Naive thymus-derived CD4-positive, alpha-beta T cell (primary cell): ENCODE data around the gene PDE6C. TPM values are rescaled to one million over a fixed set of nuclear protein-coding genes. Genes with fewer than 3 reads are reported as not detected.

Experiments used
- ATAC-seq: fragments of 150-1000 bp; cut with Tn5 transposase; 2 replicates; pipeline ENCODE4 v1.10.0; 2021; ENCODE audit warnings: mild to moderate bottlenecking, moderate library complexity
- CTCF ChIA-PET: fragments of 350-600 bp; sonication (Branson Sonifier 250); formaldehyde crosslinking; loops from one replicate; lab custom pipeline; 2021; ENCODE audit warnings: antibody characterized with exemption; lab: Charles Lee
- POLR2A ChIA-PET: fragments of 350-600 bp; sonication (Branson Sonifier 250); formaldehyde crosslinking; loops from one replicate; lab custom pipeline; 2021; ENCODE audit warnings: antibody characterized with exemption, inconsistent platforms; lab: Charles Lee
- DNase-seq, 9 donors: peaks; one replicate each; pipeline versions ENCODE4 v3.0.0 to v3.0.0-alpha.2; 2020 to 2022; ENCODE audit warnings: mixed read lengths in 1 of 9
- H3K27ac ChIP-seq: one replicate; pipeline ENCODE4 v1.7.0; 2013; ENCODE audit warnings: mild to moderate bottlenecking, low read depth, low read length, moderate library complexity
- H3K27me3 ChIP-seq, 2 donors: one replicate each; pipeline ENCODE4 v1.7.0; 2013; ENCODE audit warnings: low read length in 2 of 2, mild to moderate bottlenecking in 2 of 2, moderate library complexity in 2 of 2; ENCODE audit not compliant: control insufficient read depth in 2 of 2, insufficient read depth in 2 of 2
- H3K36me3 ChIP-seq, 3 experiments: 1 replicate in 2 of 3; 2 replicates in 1 of 3; pipeline ENCODE4 v1.7.0; 2013; ENCODE audit warnings: low read length in 3 of 3, mild to moderate bottlenecking in 3 of 3, moderate library complexity in 1 of 3; ENCODE audit not compliant: insufficient read depth in 3 of 3, control insufficient read depth in 2 of 3
- H3K4me1 ChIP-seq, 2 donors: one replicate each; pipeline ENCODE4 v1.7.0; 2013; ENCODE audit warnings: low read length in 2 of 2, mild to moderate bottlenecking in 2 of 2, moderate library complexity in 1 of 2; ENCODE audit not compliant: control insufficient read depth in 2 of 2, insufficient read depth in 2 of 2
- H3K4me3 ChIP-seq: 2 replicates; pipeline ENCODE4 v1.7.0; 2013; ENCODE audit warnings: mild to moderate bottlenecking, low read length
- H3K9me3 ChIP-seq, 3 experiments: 1 replicate in 2 of 3; 2 replicates in 1 of 3; pipeline ENCODE4 v1.7.0; 2013; ENCODE audit warnings: low read length in 3 of 3; ENCODE audit not compliant: control insufficient read depth in 2 of 3
- H3K27ac Mint-ChIP-seq, 9 donors: one replicate each; pipeline ENCODE4 v1.8.0; 2020 to 2022; ENCODE audit warnings: mixed read lengths in 9 of 9, mild to moderate bottlenecking in 8 of 9, moderate library complexity in 5 of 9, inconsistent platforms in 2 of 9
- H3K27me3 Mint-ChIP-seq, 5 donors: one replicate each; pipeline ENCODE4 v1.8.0; 2021 to 2022; ENCODE audit warnings: mixed read lengths in 5 of 5, mild to moderate bottlenecking in 1 of 5
- H3K36me3 Mint-ChIP-seq, 5 donors: one replicate each; pipeline ENCODE4 v1.8.0; 2020 to 2022; ENCODE audit warnings: mixed read lengths in 5 of 5, mild to moderate bottlenecking in 3 of 5, inconsistent platforms in 1 of 5
- H3K4me1 Mint-ChIP-seq, 7 donors: one replicate each; pipeline ENCODE4 v1.8.0; 2020 to 2022; ENCODE audit warnings: mixed read lengths in 7 of 7, mild to moderate bottlenecking in 3 of 7, inconsistent platforms in 1 of 7
- H3K4me3 Mint-ChIP-seq, 10 donors: one replicate each; pipeline ENCODE4 v1.8.0; 2020 to 2022; ENCODE audit warnings: mild to moderate bottlenecking in 10 of 10, mixed read lengths in 10 of 10, moderate library complexity in 6 of 10, inconsistent platforms in 2 of 10
- H3K9me3 Mint-ChIP-seq, 11 donors: one replicate each; pipeline ENCODE4 v1.8.0; 2020 to 2022; ENCODE audit warnings: mixed read lengths in 11 of 11, mild to moderate bottlenecking in 4 of 11, inconsistent platforms in 1 of 11, moderate library complexity in 1 of 11
- intact Hi-C, 2 donors: fragments of 100-400 bp; cut with micrococcal nuclease; formaldehyde crosslinking; loops; one replicate each; pipeline ENCODE4 v1.15.1; 2023
- polyA plus RNA-seq, 2 donors: library from polyadenylated mRNA; unstranded; fragments of 300-500 nt; fragmentation: Illumina TruSeq; gene quantifications; one replicate each; pipeline ENCODE4 v1.2.3, GENCODE V29; 2021
- total RNA-seq, 6 experiments: library from RNA in 5 of 6; stranded (reverse) in 5 of 6; gene quantifications; 1 replicate in 5 of 6; 2 replicates in 1 of 6; pipeline ENCODE4 v1.2.3 and lab custom pipeline; 2021 to 2026

PDE6C gene
- total and polyA plus RNA-seq, 7 experiments from 2014 or later: not detected

DNA sequence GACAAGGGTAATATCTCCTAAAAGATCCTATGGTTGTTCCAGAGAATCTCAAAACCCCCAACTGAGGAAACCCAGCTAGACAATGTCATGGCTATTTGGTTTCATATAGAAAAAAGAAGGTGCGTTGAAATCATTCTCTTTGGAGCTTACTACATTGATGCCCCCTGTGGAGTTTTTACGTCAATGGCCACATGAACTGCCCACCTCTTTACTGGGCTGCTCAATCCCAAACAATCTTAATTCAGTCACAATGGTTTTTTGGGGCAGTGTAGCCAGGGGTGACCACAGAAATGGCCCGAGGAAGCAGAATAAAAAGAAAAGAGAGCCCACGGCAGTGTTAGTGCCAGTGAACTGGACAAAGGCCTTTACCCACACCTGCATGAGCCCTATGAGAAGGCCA, 19.1 kb upstream of the PDE6C start:
- Histone ChIP-seq H3K36me3 (no peaks in the 10 kb centered on the region), H3K27me3 (no peaks in the 10 kb centered on the region), H3K4me1 (no peaks in the 10 kb centered on the region), H3K4me3 (no peak overlapping the region), H3K27ac (no peak overlapping the region), H3K9me3 (no peaks in the 10 kb centered on the region)
- no peaks in the 10 kb centered on the region for H3K9me3 Mint-ChIP-seq
- peaks cover 0 to 18% (median 4%) of the 10 kb centered on the region in 5 donors for H3K27me3 Mint-ChIP-seq
- H3K27ac Mint-ChIP-seq: no peak overlapping the region
- no peak for DNase-seq
- no peak for ATAC-seq
- no peaks in the 10 kb centered on the region for H3K4me1 Mint-ChIP-seq
- ChIA-PET CTCF (no interaction called here), POLR2A (no interaction called here)
- no peaks in the 10 kb centered on the region for H3K36me3 Mint-ChIP-seq
- H3K4me3 Mint-ChIP-seq: no peak overlapping the region
- intact Hi-C loops: no loop called here

- Mint-ChIP-seq H3K27ac (no peak overlapping the region), H3K4me3 (no peak overlapping the region), H3K9me3 (no peaks in the 10 kb centered on the region), H3K4me1 (no peaks in the 10 kb centered on the region), H3K27me3 (peaks cover 0 to 16% (median 3%) of the 10 kb centered on the region in 5 donors), H3K36me3 (no peaks in the 10 kb centered on the region)
- ChIA-PET CTCF (no interaction called here), POLR2A (no interaction called here)
- Histone ChIP-seq H3K4me3 (no peak overlapping the region), H3K9me3 (no peaks in the 10 kb centered on the region), H3K27me3 (no peaks in the 10 kb centered on the region), H3K36me3 (no peaks in the 10 kb centered on the region), H3K27ac (no peak overlapping the region), H3K4me1 (no peaks in the 10 kb centered on the region)
- no peak for ATAC-seq
- no peak for DNase-seq
- intact Hi-C loops: no loop called here
Measured at GRCh38 chr10:93593749-93594148, 18.6 kb upstream of the PDE6C start.

DNA sequence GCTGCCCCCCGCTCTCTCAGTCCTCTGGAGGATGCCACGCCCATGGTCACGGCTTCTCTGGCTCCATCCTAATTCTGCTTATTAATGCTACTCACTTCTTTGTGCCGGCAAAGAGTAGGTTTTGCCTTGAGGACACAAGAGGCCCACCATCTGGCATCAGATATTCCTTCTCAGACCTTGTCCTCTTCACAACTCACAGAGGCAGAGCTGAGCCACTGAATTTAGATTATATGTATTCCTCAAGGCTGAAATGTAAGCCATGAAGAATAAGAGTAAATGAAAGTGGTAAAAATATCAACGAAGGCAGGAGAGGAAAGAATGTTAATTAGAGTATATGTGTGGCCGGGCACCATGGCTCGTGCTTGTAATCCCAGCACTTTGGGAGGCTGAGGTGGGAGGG, 17.8 kb upstream of the PDE6C start:
- H3K36me3 ChIP-seq: no peaks in the 10 kb centered on the region
- peaks cover 4 to 13% (median 6%) of the 10 kb centered on the region in 5 donors for H3K27me3 Mint-ChIP-seq
- no peaks in the 10 kb centered on the region for H3K9me3 Mint-ChIP-seq
- intact Hi-C loops: no loop called here
- no peaks in the 10 kb centered on the region for H3K4me1 ChIP-seq
- no peak overlapping the region for H3K27ac Mint-ChIP-seq
- H3K9me3 ChIP-seq: no peaks in the 10 kb centered on the region
- H3K36me3 Mint-ChIP-seq: no peaks in the 10 kb centered on the region
- DNase-seq: no peak
- POLR2A ChIA-PET: no interaction called here
- CTCF ChIA-PET: no interaction called here
- ATAC-seq: no peak
- no peak overlapping the region for H3K27ac ChIP-seq
- no peaks in the 10 kb centered on the region for H3K4me1 Mint-ChIP-seq
- H3K4me3 Mint-ChIP-seq: no peak overlapping the region
- no peak overlapping the region for H3K4me3 ChIP-seq
- no peaks in the 10 kb centered on the region for H3K27me3 ChIP-seq

- intact Hi-C loops: no loop called here
- no peak overlapping the region for H3K27ac Mint-ChIP-seq
- H3K4me1 Mint-ChIP-seq: peaks cover 0 to 6% (median 0%) of the 10 kb centered on the region in 7 donors
- POLR2A ChIA-PET: no interaction called here
- H3K27me3 Mint-ChIP-seq: peaks cover 10 to 23% (median 14%) of the 10 kb centered on the region in 5 donors
- ATAC-seq: no peak
- H3K9me3 ChIP-seq: no peaks in the 10 kb centered on the region
- no peaks in the 10 kb centered on the region for H3K36me3 Mint-ChIP-seq
- H3K27ac ChIP-seq: no peak overlapping the region
- no peak overlapping the region for H3K4me3 Mint-ChIP-seq
- CTCF ChIA-PET: no interaction called here
- no peaks in the 10 kb centered on the region for H3K4me1 ChIP-seq
- H3K36me3 ChIP-seq: no peaks in the 10 kb centered on the region
- no peak overlapping the region for H3K4me3 ChIP-seq
- H3K9me3 Mint-ChIP-seq: no peaks in the 10 kb centered on the region
- no peaks in the 10 kb centered on the region for H3K27me3 ChIP-seq
- no peak for DNase-seq
Measured at GRCh38 chr10:93595378-93596161, 16.8 kb upstream of the PDE6C start.

- H3K27ac Mint-ChIP-seq: no peak overlapping the region
- H3K27me3 Mint-ChIP-seq: peaks cover 10 to 25% (median 13%) of the 10 kb centered on the region in 5 donors
- H3K4me3 Mint-ChIP-seq: no peak overlapping the region
- Histone ChIP-seq H3K27me3 (no peaks in the 10 kb centered on the region), H3K4me1 (no peaks in the 10 kb centered on the region), H3K4me3 (no peak overlapping the region), H3K9me3 (no peaks in the 10 kb centered on the region), H3K36me3 (no peaks in the 10 kb centered on the region), H3K27ac (no peak overlapping the region)
- POLR2A ChIA-PET: no interaction called here
- intact Hi-C loops: no loop called here
- no peaks in the 10 kb centered on the region for H3K9me3 Mint-ChIP-seq
- no peaks in the 10 kb centered on the region for H3K36me3 Mint-ChIP-seq
- CTCF ChIA-PET: no interaction called here
- DNase-seq (no peak), ATAC-seq (no peak)
- H3K4me1 Mint-ChIP-seq: peaks cover 0 to 7% (median under 1%) of the 10 kb centered on the region in 7 donors
Measured at GRCh38 chr10:93596539-93596938, 15.8 kb upstream of the PDE6C start.

GRCh38 chr10:93597075-93597599, 15.2 kb upstream of the PDE6C start:
- Mint-ChIP-seq H3K36me3 (no peaks in the 10 kb centered on the region), H3K4me3 (no peak overlapping the region), H3K4me1 (peaks cover 0 to 12% (median 3%) of the 10 kb centered on the region in 7 donors), H3K9me3 (no peaks in the 10 kb centered on the region), H3K27me3 (peaks cover 16 to 31% (median 19%) of the 10 kb centered on the region in 5 donors), H3K27ac (no peak overlapping the region)
- ChIA-PET POLR2A (no interaction called here), CTCF (no interaction called here)
- Histone ChIP-seq H3K27me3 (no peaks in the 10 kb centered on the region), H3K9me3 (no peaks in the 10 kb centered on the region), H3K36me3 (no peaks in the 10 kb centered on the region), H3K4me1 (no peaks in the 10 kb centered on the region), H3K4me3 (no peak overlapping the region), H3K27ac (no peak overlapping the region)
- no peak for ATAC-seq
- no peak for DNase-seq
- intact Hi-C loops: no loop called here

- H3K27ac Mint-ChIP-seq: no peak overlapping the region
- CTCF ChIA-PET: no interaction called here
- peaks cover 26 to 41% (median 30%) of the 10 kb centered on the region in 5 donors for H3K27me3 Mint-ChIP-seq
- Histone ChIP-seq H3K4me1 (no peaks in the 10 kb centered on the region), H3K9me3 (no peaks in the 10 kb centered on the region), H3K27me3 (no peaks in the 10 kb centered on the region), H3K27ac (no peak overlapping the region), H3K4me3 (no peak overlapping the region), H3K36me3 (no peaks in the 10 kb centered on the region)
- intact Hi-C loops: no loop called here
- DNase-seq: no peak
- no peaks in the 10 kb centered on the region for H3K36me3 Mint-ChIP-seq
- peaks cover 0 to 12% (median 3%) of the 10 kb centered on the region in 7 donors for H3K4me1 Mint-ChIP-seq
- POLR2A ChIA-PET: interaction anchor here (0.7 kb wide), 1 partner anchor 9 kb away, joined by 3 read pairs; no protein-coding TSS in a partner anchor
- ATAC-seq: no peak
- no peak overlapping the region for H3K4me3 Mint-ChIP-seq
- H3K9me3 Mint-ChIP-seq: no peaks in the 10 kb centered on the region
Measured at GRCh38 chr10:93598157-93598556, 14.2 kb upstream of the PDE6C start.
